Parathyroid adenoma (tissue), 2 donors: ENCODE data around the gene CTSK.
"Not testable (repeated sequence)": the region's sequence is repeated elsewhere in the genome, so short reads cannot be mapped to it uniquely, and the experiment has no call there.

Experiments used
- H2AFZ ChIP-seq: fragments of 300-600 bp; sonication (generic); one replicate; pipeline ENCODE4 v1.7.0; 2017; ENCODE audit warnings: antibody characterized with exemption, mild to moderate bottlenecking
- H3K27ac ChIP-seq: fragments of 300-600 bp; sonication (generic); one replicate; pipeline ENCODE4 v1.7.0; 2017
- H3K27me3 ChIP-seq: fragments of 300-600 bp; sonication (generic); one replicate; pipeline ENCODE4 v1.7.0; 2017; ENCODE audit warnings: low read length; ENCODE audit not compliant: control insufficient read depth, insufficient read depth
- H3K36me3 ChIP-seq: fragments of 300-600 bp; sonication (generic); one replicate; pipeline ENCODE4 v1.7.0; 2017; ENCODE audit warnings: low read length; ENCODE audit not compliant: control insufficient read depth, insufficient read depth
- H3K4me1 ChIP-seq: fragments of 300-600 bp; sonication (generic); one replicate; pipeline ENCODE4 v1.7.0; 2017; ENCODE audit warnings: control low read depth
- H3K4me2 ChIP-seq: fragments of 300-600 bp; sonication (generic); one replicate; pipeline ENCODE4 v1.7.0; 2017; ENCODE audit warnings: low read length
- H3K4me3 ChIP-seq: fragments of 300-600 bp; sonication (generic); one replicate; pipeline ENCODE4 v1.7.0; 2017; ENCODE audit warnings: low read depth, low read length
- H3K79me2 ChIP-seq: fragments of 300-600 bp; sonication (generic); one replicate; pipeline ENCODE4 v1.7.0; 2017; ENCODE audit warnings: control low read depth
- H3K9ac ChIP-seq: fragments of 300-600 bp; sonication (generic); one replicate; pipeline ENCODE4 v1.7.0; 2017; ENCODE audit warnings: mild to moderate bottlenecking
- H3K9me3 ChIP-seq: fragments of 300-600 bp; sonication (generic); one replicate; pipeline ENCODE4 v1.7.0; 2017; ENCODE audit warnings: low read length; ENCODE audit not compliant: control insufficient read depth
- TF ChIP-seq, protein P1 (sequence below): fragments of 300-600 bp; sonication (generic); IDR thresholded peaks from one replicate; pipeline ENCODE4 v1.7.0; 2017; ENCODE audit warnings: antibody characterized with exemption, mild to moderate bottlenecking
- donor health status: primary hyperparathyroidism.

Gene CTSK

DNA sequence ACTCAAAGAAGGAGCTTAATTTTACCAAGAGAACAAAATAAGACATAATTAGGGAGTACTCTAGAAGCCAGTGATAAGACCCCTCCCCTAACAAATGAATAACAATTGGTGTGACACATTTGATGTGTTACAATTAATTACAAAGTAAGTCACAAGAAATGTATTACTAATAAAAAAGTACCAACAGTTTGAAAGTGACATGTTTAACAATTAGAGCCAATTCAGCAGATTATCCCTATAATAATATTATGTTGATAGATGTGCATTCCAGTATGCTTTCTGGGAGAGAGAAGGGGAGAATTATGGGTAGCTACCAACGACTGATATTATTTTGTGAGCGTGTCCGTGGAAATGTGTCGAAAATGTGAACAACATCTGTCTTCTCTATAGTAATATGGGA is 19.1 kb downstream of the CTSK start:
- Histone ChIP-seq H3K4me2 (no peak overlapping the region), H3K27ac (no peak overlapping the region), H3K9ac (no peak overlapping the region), H2AFZ (no peak overlapping the region), H3K27me3 (no peaks in the 10 kb centered on the region), H3K36me3 (no peaks in the 10 kb centered on the region), H3K9me3 (no peaks in the 10 kb centered on the region), H3K4me1 (no peaks in the 10 kb centered on the region), H3K79me2 (no peaks in the 10 kb centered on the region), H3K4me3 (no peak overlapping the region)
- TF ChIP-seq, protein P1, sequence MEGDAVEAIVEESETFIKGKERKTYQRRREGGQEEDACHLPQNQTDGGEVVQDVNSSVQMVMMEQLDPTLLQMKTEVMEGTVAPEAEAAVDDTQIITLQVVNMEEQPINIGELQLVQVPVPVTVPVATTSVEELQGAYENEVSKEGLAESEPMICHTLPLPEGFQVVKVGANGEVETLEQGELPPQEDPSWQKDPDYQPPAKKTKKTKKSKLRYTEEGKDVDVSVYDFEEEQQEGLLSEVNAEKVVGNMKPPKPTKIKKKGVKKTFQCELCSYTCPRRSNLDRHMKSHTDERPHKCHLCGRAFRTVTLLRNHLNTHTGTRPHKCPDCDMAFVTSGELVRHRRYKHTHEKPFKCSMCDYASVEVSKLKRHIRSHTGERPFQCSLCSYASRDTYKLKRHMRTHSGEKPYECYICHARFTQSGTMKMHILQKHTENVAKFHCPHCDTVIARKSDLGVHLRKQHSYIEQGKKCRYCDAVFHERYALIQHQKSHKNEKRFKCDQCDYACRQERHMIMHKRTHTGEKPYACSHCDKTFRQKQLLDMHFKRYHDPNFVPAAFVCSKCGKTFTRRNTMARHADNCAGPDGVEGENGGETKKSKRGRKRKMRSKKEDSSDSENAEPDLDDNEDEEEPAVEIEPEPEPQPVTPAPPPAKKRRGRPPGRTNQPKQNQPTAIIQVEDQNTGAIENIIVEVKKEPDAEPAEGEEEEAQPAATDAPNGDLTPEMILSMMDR = no peak

DNA sequence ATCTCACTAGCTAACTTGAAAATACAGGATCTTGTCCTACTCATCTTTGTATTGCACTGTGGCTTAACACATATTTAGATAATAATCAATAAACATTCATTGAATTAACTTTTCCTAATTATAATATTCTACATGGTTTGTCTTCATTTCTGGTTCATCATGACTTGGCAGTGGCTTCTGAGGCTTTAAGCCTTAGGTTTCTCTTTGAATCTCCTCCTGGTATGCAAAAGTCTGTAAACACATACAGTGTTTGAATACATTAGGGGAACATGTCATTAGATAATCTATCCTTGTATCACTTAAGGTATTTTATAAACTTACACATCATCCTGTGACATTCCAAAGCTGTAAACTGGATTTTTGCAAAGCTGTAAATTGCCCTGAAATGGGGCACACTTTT is 20.6 kb downstream of the CTSK start:
- Histone ChIP-seq H3K4me2 (no peak overlapping the region), H3K27ac (no peak overlapping the region), H3K4me1 (no peaks in the 10 kb centered on the region), H3K79me2 (no peaks in the 10 kb centered on the region), H3K36me3 (no peaks in the 10 kb centered on the region), H3K27me3 (no peaks in the 10 kb centered on the region), H2AFZ (no peak overlapping the region), H3K9ac (no peak overlapping the region), H3K9me3 (no peaks in the 10 kb centered on the region), H3K4me3 (no peak overlapping the region)
- TF ChIP-seq, protein P1 = no peak

DNA sequence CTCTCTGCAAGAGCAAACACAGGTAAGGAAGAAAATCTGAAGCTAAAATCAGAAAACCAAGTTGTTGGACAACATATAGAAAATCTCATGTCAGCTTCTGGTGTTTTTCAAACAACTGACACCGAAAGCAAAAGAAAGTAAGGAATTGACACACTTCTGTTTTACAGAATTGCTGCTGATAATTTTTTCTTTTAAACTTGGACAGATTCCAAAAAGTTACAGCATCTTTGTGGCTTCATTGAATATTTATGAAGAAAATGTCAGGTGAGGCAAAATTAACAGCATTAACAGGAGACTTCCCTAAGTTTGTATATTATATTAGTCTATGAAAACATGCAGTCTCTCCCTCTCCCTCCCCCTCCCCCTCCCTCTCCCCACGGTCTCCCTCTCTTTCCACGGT is 27.6 kb downstream of the CTSK start:
- no peak overlapping the region for H3K9ac ChIP-seq
- no peaks in the 10 kb centered on the region for H3K4me1 ChIP-seq
- H3K27me3 ChIP-seq = no peaks in the 10 kb centered on the region
- H3K79me2 ChIP-seq = no peaks in the 10 kb centered on the region
- H2AFZ ChIP-seq = no peak overlapping the region
- H3K36me3 ChIP-seq = no peaks in the 10 kb centered on the region
- TF ChIP-seq, protein P1 = no peak
- no peak overlapping the region for H3K4me3 ChIP-seq
- H3K27ac ChIP-seq = no peak overlapping the region
- H3K9me3 ChIP-seq = no peaks in the 10 kb centered on the region
- no peak overlapping the region for H3K4me2 ChIP-seq

DNA sequence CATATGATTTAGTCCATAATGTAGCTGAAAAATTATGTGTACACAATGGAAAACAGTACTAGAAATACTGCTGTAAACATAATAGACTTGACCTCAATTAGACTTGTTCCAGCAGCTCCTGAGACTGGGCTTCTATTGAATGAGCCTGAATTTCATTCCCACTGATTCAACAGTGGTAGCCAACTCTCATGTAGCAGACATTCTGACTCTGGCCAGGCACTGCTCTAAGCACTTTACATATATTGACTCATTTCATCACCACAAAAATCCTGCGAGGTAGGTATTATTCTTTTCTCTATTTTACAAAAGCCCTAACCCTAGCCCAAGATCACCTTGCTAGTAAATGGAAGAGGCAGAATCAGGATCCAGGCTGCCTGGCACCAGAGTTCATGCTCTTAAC is 29.7 kb downstream of the CTSK start:
- TF ChIP-seq, protein P1 = no peak

DNA sequence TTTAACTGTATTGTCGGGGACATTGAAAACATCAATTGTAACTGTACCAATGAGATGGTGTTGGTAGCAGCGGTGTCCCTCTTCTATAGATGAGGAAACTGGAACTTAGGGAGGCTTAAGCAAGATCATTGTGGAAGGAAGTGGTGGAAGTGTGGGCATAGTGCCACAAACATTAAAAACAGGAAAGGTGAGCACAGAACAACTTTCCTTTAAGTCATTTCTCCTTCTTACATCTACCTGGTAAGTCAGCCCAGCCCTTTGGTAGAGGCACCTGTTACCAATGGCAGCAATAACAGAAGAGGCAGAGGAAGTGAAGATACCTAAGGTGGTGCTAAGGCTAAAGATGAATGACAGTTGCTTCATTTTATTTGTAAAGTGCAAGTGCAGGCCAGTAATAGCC is 30.5 kb downstream of the CTSK start:
- H3K4me3 ChIP-seq = no peak overlapping the region
- no peaks in the 10 kb centered on the region for H3K27me3 ChIP-seq
- no peaks in the 10 kb centered on the region for H3K4me1 ChIP-seq
- no peak overlapping the region for H2AFZ ChIP-seq
- no peaks in the 10 kb centered on the region for H3K79me2 ChIP-seq
- no peak overlapping the region for H3K4me2 ChIP-seq
- no peak overlapping the region for H3K27ac ChIP-seq
- no peaks in the 10 kb centered on the region for H3K9me3 ChIP-seq
- no peaks in the 10 kb centered on the region for H3K36me3 ChIP-seq
- no peak overlapping the region for H3K9ac ChIP-seq
- TF ChIP-seq, protein P1 = no peak

More for the DNA sequence above, 29.7 kb downstream of the CTSK start:
- Histone ChIP-seq H3K36me3 (no peaks in the 10 kb centered on the region), H3K4me2 (no peak overlapping the region), H3K79me2 (no peaks in the 10 kb centered on the region), H3K4me3 (no peak overlapping the region), H3K9me3 (no peaks in the 10 kb centered on the region), H3K9ac (no peak overlapping the region), H3K27me3 (no peaks in the 10 kb centered on the region), H3K27ac (no peak overlapping the region), H2AFZ (no peak overlapping the region), H3K4me1 (no peaks in the 10 kb centered on the region)

DNA sequence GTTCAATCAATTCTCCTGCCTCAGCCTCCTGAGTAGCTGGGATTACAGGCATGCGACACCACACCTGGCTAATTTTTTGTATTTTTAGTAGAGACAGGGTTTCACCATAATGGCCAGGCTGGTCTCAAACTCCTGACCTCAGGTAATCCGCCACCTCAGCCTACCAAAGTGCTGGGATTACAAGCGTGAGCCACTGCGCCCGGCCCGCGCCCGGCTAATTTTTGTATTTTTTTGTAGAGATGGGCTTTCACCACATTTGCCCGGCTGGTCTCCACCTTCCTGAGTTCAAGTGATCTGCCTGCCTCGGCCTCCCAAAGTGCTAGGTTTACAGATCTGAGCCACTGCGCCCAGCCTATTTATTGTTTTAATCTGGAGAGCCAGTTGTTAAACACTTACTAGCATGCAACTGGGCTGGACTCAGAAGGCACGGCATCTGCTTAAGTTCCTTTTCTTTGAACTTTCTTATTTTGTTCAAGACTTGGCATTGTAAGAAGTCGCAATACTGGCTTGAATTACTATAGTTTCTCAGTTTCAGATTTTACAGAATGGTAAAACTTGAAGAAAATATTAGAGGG is 32.0 kb downstream of the CTSK start:
- H2AFZ ChIP-seq, H3K36me3 ChIP-seq, H3K27me3 ChIP-seq, H3K9me3 ChIP-seq, H3K27ac ChIP-seq, H3K9ac ChIP-seq, H3K4me3 ChIP-seq, H3K4me2 ChIP-seq, H3K4me1 ChIP-seq, H3K79me2 ChIP-seq: not testable (repeated sequence)
